ENCODE data around the gene ELOA. TPM values are rescaled to one million over a fixed set of nuclear protein-coding genes. Genes with fewer than 3 reads are reported as not detected.
A peak's percentile ranks its signal among the peaks of the same experiment; 100 is the strongest.

ELOA gene, protein sequence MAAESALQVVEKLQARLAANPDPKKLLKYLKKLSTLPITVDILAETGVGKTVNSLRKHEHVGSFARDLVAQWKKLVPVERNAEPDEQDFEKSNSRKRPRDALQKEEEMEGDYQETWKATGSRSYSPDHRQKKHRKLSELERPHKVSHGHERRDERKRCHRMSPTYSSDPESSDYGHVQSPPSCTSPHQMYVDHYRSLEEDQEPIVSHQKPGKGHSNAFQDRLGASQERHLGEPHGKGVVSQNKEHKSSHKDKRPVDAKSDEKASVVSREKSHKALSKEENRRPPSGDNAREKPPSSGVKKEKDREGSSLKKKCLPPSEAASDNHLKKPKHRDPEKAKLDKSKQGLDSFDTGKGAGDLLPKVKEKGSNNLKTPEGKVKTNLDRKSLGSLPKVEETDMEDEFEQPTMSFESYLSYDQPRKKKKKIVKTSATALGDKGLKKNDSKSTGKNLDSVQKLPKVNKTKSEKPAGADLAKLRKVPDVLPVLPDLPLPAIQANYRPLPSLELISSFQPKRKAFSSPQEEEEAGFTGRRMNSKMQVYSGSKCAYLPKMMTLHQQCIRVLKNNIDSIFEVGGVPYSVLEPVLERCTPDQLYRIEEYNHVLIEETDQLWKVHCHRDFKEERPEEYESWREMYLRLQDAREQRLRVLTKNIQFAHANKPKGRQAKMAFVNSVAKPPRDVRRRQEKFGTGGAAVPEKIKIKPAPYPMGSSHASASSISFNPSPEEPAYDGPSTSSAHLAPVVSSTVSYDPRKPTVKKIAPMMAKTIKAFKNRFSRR
- polyA plus RNA-seq (ENCODE audit: insufficient read length in 4 of 4) = 10 to 100 TPM; 30.4 to 36.3 (median 34.4) TPM

DNA sequence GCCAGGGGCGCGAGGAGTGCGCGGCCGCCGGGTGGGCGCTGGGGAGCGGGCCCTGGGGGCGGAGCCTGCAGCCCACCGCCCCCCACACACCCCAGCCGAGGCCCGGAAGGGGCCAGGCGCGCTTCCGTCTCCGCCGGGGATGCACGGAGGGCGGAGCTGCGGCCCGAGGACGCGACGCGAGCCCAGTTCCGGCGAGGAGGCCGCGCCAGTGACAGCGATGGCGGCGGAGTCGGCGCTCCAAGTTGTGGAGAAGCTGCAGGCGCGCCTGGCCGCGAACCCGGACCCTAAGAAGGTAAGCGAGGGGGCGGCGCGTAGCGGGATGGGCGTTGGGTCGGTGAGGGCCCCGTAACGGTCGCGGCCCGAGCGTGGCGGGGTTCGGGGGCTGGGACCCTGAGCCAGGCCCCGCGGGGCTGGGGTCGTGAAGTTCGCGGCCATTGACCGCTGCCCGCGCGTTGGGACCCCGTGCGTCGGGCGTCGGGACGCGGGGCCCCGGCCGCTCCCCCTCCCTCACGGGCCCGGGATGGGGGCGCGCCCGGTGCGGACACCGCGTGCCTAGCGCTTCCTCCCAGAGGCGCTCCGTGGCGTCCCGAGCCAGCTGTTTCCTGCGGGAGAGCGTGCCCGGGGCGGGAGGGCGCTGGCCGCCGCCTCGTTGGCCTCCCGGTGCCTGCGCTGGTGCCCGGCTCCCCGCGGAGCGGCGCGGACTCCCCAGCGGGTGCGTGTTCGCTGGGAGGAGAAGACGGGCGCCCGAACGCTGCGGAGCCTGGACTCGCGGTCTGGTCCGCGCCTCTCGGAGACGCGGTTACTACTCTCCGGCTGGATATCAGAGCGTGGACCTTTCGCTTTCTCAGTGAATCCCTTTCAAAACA is at the start of gene ELOA:
Gene ELOA (plus strand): TSS at position 185 of the 866 bp plus-strand sequence. CDS start 33 bp downstream, at position 218.
- DNase-seq (ENCODE audit: low read depth in 4 of 4, low spot score in 2 of 4) = peak in 3 of 4 donors; percentile 55 to 66 (median 62)

DNA sequence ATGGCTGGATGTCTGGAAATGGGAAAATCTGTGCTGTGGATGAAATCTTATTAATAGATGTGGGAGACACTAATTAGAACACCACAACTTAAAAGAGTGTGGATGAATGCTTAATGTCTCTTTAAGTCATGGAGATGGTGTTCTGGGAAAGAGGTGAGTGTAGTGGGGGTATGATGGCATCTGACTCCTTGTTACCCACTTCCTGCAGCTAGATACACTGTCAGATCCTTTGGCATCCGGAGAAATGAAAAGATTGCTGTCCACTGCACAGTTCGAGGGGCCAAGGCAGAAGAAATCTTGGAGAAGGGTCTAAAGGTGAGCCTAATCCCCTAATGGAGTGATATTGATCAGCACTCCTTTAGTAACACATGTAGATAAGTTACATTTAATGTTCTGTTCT is 49.7 kb upstream of the ELOA start:
- DNase-seq (ENCODE audit: low read depth in 4 of 4, low spot score in 2 of 4) = no peak

DNA sequence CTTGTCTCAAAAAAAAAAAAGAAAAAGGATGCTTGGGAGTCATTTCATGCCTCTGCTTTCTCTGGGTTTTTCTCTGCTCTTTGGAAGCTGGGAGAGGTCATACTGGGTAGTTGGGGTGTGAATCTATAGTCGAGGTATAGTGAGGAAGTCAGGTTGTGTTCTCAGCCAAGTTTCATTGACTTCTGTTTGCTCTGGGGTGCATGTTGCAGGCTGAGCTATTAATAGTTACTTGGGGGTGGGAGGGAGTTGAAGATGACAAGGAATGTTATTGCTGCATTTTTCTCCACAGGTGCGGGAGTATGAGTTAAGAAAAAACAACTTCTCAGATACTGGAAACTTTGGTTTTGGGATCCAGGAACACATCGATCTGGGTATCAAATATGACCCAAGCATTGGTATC is 48.9 kb upstream of the ELOA start:
- DNase-seq (ENCODE audit: low read depth in 4 of 4, low spot score in 2 of 4) = no peak

DNA sequence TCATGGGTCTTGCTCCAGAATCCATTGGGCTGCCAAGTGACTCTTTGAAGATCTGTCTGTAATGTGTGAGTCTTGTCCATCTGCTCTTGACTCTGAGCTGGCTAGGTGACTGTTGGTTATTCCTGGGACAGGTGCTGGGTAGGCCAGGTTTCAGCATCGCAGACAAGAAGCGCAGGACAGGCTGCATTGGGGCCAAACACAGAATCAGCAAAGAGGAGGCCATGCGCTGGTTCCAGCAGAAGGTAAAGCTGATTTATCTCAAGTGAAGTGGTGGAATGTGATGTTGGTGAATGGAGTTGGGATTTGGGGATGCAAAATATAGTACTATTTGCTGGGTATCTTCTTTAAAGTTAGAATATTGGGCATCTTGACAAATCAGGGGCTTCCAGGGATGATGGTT is 47.6 kb upstream of the ELOA start:
- no peak for DNase-seq (ENCODE audit: low read depth in 4 of 4, low spot score in 2 of 4)

DNA sequence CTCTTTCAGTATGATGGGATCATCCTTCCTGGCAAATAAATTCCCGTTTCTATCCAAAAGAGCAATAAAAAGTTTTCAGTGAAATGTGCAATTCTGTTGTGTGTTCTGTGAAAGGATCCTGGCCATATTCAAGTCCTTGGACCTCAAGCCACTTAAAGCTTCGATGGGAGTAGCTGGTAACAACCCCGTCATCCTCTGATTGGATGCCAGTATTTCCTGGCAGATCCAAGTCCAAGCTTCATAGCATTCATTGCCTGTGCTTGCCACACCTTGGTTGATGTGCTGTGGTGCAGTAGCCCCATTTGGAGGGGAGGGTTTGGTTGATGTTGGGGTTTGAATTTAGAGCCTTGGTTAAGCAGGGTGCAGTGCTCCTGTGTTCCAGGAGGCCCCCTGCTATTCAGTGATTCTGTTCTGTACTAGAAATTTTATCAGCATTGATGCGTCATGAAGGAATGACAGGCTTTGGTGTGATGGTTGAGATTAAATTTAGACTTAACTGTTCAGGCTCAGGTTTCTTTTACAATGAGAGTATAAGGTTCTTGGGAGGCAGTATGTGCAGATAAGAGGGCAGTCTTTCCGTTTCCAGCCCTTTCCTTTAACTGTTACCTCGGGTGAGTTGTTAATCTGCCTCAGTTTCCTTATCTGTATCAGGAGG is 46.8 kb upstream of the ELOA start:
- DNase-seq (ENCODE audit: low read depth in 4 of 4, low spot score in 2 of 4) = no peak

DNA sequence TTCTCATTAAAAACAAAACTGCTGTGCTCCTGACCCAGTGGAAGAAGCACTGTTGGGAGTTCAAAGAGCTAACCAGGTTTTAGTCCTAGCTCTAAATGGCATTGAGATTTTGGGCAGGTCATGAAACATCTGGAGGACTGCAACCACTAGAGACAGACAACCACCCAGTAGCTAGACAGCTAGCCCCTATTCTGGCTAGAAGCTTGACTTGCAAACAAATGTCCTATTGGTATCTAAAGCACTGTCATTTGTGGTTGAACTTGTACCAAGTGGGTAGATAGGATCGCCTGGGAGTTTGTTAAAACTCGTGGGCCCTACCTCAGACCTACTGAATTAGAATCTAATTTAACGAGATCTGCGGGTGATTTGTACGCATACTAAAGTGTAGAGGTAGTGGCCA is 44.8 kb upstream of the ELOA start:
- DNase-seq (ENCODE audit: low read depth in 4 of 4, low spot score in 2 of 4) = no peak

DNA sequence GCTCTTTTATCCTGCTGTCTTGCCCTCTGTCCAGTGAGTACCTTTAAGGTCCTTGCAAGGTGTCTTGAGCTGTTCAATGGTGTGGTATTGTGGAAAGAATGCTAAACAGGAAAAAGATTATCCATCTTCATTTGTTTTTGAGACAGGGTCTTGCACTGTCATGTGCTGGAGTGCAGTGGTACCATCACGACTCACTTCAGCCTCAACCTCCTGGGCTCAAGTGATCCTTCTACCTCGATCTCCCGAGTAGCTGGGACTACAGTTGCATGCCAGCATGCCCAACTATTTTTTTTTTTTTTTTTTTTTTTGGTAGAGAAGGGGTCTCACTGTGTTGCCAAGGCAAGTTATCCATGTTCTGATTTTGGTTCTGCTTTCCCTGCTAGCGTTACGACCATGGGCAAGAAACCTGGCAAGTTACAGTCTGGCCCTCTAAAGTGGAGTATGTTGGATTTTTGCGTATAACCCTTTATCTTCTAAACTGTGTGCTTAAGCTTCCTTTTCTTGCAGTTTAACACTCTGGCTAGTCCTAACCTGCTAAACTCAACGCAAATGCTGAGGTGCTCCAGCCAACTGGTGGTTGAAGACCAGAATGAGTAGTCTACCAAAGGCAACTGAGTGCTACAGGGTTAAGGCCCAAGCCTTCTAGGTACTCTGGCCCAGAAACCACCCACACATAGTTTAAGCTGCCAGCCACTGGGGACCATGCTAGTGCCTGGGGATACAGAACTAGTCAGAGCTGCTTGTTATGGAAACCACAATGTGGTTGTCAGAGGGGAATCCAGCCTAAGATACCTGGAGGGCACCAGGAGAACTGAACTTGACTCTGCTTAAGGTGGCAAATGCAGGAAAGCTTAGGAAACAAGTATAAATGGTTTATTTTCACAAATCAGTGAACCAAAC is 43.7 kb upstream of the ELOA start:
- no peak for DNase-seq (ENCODE audit: low read depth in 4 of 4, low spot score in 2 of 4)

DNA sequence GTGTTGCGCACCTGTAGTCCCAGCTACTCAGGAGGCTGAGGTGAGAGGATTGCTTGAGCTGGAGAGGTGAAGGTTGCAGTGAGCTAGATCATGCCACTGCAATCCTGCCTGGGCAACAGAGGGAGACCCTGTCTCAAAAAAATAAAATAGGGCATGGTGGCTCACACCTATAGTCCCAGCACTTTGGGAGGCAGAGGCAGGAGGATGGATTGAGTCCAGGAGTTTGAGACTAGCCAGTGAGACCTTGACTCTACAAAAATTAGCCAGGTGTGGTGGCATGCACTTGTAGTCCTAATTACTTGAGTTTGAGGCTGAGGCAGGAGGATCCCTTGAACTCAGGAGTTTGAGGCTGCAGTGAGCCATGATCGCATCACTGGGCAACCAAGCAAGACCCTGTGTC is 42.0 kb upstream of the ELOA start:
- no peak for DNase-seq (ENCODE audit: low read depth in 4 of 4, low spot score in 2 of 4)

DNA sequence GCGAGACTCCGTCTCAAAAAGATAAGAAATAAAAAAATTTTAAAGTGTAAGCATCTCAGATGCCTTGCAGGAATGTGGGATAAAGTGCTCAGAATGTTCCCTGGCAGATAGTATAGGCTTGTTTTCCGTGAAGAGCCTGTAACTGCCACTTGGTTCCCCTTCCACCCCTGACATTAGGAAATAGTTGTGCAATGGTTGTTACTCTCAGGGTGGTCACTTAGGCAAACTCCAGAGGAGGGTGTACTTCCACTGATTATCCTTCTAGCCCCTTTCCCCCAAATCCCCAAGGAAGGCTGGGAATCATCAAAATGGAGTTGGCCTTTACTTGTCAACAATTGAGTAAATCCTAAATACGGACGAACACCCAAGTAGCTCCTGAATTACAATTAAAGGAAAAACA is 41.3 kb upstream of the ELOA start:
- no peak for DNase-seq (ENCODE audit: low read depth in 4 of 4, low spot score in 2 of 4)

DNA sequence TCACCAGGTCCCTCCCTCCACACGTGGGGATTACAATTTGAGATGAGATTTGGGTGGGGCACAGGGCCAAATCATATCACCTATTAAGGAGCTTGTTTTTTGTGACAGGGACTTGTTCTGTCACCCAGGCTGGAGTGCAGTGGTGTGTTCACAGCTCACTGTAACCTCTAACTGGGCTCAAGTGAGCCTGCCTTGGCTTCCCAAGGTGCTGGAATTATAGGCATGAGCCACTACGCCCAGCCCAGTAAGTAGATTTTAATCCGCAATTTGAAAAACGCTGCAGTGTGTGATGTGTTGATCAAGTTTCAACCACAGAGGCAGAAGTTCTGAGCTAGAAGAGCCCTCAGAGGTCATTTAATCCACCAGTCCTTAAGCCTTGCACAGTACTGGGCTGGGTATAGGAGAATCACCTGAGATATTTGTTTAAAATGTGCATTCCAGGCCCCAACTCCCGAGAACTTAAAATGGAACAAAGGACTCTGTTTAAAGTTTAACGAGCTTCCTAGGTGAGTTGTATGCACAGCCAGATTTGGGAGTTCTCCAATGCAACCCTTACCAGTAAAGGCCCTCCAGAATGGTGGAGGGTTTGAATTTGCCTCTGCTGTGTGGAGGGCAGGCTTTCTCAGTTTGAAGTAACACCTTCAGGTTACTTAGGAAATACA is 38.3 kb upstream of the ELOA start:
- no peak for DNase-seq (ENCODE audit: low read depth in 4 of 4, low spot score in 2 of 4)

DNA sequence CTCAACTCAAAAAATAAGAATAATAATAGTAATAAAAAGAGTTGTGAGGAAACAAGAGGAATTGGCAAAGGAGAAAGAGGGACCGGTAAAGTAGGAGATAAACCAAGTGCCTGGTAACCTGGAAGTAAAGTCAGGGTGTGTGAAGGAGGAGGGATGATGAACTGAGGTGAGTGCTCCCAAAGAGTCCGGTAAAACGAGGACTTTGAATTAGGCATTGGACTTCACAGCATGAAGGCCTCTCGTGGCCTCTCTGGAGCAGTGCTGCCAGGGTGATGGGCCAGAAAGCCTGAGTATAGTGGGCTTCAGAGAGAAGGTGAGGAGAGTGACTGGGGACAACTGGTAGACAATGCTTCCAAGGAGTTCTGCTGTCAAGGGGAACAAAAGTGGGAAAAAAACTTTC is 34.0 kb upstream of the ELOA start:
- no peak for DNase-seq (ENCODE audit: low read depth in 4 of 4, low spot score in 2 of 4)

DNA sequence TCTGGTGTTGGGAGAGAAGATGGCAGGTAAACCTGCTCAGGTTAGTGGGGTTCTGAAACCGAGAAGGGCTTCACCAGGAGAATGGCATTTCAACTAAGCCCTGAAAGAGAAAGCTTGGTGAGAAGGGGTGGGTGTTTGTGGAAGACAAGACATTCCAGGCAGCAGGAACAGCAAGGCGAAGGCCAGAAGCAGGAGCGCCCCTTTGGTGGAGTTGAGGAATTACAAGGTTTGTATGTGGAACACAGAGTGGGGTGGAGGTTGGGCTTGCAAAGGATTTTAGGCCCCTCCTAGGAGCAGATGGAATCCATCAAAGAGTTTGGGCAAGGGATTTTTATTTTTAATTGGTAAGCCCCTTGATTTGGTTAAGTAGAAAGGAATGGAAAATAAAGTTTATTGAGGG is 24.8 kb upstream of the ELOA start:
- no peak for DNase-seq (ENCODE audit: low read depth in 4 of 4, low spot score in 2 of 4)

DNA sequence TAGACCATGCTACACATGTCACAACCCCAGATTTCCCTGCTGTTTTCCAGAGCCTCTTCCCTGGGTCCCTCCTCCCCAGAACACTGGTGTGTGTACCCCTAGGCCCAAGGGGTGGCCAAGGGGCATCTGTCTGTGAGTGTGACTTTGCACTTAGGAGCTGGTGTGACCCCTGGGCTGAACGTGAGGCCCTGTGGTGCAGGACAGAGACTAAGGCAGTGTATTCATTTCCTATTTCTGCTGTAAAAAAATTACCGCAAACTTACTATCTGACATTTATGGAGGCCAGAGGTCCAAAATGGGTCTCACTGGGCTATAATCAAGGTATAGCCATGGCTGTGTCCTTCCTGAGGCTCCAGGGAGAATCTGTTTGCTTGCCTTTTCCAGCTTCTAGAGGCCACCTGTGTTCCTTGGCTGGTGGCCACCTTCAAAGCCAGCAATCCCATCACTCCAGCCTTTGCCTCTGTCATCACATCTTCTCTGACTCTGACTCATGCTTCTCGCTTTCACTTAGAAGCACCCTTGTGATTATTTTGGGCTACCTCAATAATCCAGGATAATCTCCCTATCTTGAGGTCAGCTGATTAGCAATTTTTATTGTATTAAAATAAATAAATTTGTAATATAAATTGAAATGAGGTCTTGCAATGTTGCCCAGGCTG is 24.0 kb upstream of the ELOA start:
- no peak for DNase-seq (ENCODE audit: low read depth in 4 of 4, low spot score in 2 of 4)

DNA sequence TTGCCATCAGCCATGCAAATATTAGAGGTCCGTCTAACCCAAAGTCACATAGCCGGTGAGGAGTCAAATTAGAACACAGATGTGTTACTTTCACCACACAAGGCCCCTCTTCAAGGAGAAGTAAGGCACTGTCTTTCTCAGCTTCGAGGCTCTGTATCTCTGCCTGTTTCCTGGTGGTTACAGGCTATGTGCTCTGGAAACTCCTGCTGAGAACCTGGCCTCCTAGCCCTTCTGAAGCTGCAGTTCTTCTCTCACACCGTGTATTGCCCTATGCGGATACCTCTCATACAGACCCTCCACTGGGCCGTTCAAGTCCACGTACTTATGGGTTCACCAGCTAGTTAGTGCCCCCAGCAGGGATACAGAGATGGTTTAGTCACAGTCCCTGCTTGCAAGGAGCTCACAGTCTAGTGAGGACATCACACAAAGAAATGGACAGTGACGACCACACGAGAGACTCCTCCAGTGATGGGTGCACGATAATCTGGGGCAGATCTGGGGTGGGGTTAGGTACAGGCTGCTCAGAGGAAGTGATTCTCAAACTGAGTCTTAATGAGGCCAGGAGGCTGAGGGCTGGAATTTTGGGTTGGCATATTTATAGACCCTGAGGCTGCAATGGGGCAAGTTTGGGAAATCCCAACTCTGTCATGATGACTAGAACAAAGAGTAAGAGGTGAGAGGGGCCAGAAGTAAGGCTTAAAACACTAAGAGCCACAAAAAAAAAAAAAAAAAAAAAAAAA is 22.8 kb upstream of the ELOA start:
- no peak for DNase-seq (ENCODE audit: low read depth in 4 of 4, low spot score in 2 of 4)

DNA sequence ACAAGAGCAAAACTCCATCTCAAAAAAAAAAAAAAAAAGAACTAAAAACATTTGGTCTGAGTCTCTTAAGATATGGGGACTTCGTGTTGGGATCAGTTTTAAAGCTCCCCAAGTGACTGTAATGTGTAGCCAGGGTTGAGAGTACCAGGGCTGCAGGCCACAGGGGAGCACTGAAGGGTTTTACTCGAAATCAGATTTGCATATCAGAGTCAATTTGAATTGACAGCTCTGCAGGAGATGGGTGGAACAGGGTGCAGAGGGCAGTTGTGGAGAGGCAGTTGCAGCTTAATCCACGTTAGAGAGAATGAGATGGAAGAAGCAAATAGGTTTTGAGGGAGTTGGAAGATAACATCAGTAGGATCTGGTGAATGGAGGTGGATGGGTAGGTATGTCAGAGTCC is 20.6 kb upstream of the ELOA start:
- no peak for DNase-seq (ENCODE audit: low read depth in 4 of 4, low spot score in 2 of 4)

DNA sequence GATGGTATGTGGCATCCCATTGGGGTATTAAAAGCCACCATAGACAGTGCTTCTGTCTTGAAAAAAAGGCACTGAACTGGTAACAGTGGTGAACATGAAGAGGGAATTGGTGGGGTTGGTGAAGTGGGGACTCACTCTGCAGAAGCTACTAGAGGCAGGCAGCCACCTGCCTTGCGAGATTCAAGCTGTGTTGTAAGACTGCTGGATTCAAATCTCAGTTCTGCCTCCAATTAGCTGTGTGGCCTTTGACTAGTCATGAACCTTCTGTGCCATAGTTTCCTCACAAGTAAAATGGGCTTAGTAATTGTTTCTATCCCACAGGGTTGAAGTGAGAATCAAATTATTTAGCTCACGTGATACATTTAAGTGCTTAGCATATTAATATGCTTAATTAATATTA is 16.6 kb upstream of the ELOA start:
- DNase-seq (ENCODE audit: low read depth in 4 of 4, low spot score in 2 of 4) = no peak

DNA sequence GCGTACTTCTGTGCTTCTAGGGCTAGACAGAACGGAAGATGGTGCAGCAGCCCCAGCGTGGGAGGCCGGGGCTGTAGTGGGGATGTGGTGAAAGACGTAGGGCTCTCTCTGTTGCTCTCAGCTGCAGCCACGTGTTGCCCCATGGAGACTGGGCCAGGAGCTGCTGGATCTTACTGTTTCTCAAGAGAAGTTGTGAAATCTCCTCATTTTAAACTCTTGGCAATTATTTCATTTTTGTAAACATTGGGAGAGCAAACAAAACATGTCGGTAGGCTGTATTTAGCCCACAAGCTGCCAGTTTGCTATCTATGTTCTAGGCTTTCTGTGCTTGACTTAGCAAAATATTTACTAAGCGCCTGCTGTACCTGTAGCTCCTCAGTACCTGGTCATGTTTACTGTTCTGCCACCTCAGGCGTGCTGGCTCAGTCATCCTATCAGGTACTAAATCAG is 15.9 kb upstream of the ELOA start:
- DNase-seq (ENCODE audit: low read depth in 4 of 4, low spot score in 2 of 4) = no peak
